DOHH2 (cell line): ENCODE measurements around the gene XPNPEP3.

Experiments used
- CTCF ChIP-seq: fragments of 200-600 bp; sonication (generic); IDR thresholded peaks from one replicate; pipeline ENCODE4 v1.5.1; 2014; ENCODE audit warnings: antibody characterized with exemption, mild to moderate bottlenecking, low read depth, low read length; ENCODE audit not compliant: poor library complexity, severe bottlenecking
- EZH2phosphoT487 ChIP-seq: fragments of 200-600 bp; sonication (generic); IDR thresholded peaks from 2 replicates; pipeline ENCODE4 v1.6.1; 2017; ENCODE audit warnings: borderline replicate concordance, mild to moderate bottlenecking, antibody characterized with exemption, low read length, moderate library complexity, mixed read lengths

GRCh38 chr22:40829131-40829530, 27.8 kb upstream of the XPNPEP3 start:
- TF ChIP-seq CTCF (no peak), EZH2phosphoT487 (no peak)
